Measurements from ENCODE around the gene SNX7.
A peak's percentile ranks its signal among the peaks of the same experiment; 100 is the strongest.

SNX7 gene

GRCh38 chr1:98761219-98761865 lies 99.8 kb downstream of the SNX7 start:
- no peak for DNase-seq (ENCODE audit: low read depth)
- H3K4me3 ChIP-seq (ENCODE audit: low read depth, low read length), result no peak overlapping the region

GRCh38 chr1:98763488-98764150 lies 102.1 kb downstream of the SNX7 start:
- no peak overlapping the region for H3K4me3 ChIP-seq (ENCODE audit: low read depth, low read length)
- no peak for DNase-seq (ENCODE audit: low read depth)

- no peak overlapping the region for H3K4me3 ChIP-seq (ENCODE audit: low read depth, low read length)
- no peak for DNase-seq (ENCODE audit: low read depth)
Observed at GRCh38 chr1:98764485-98764884, 103.0 kb downstream of the SNX7 start.

- DNase-seq (ENCODE audit: low read depth), result no peak
Observed at GRCh38 chr1:98766255-98766654, 104.7 kb downstream of the SNX7 start.

GRCh38 chr1:98769162-98769561 lies 107.6 kb downstream of the SNX7 start:
- no peak for DNase-seq (ENCODE audit: low read depth)
- H3K4me3 ChIP-seq (ENCODE audit: low read depth, low read length), result no peak overlapping the region

More at GRCh38 chr1:98766255-98766654, 104.7 kb downstream of the SNX7 start:
- no peak overlapping the region for H3K4me3 ChIP-seq (ENCODE audit: low read depth, low read length)

- no peak for DNase-seq (ENCODE audit: low read depth)
- H3K4me3 ChIP-seq (ENCODE audit: low read depth, low read length), result no peak overlapping the region
Observed at GRCh38 chr1:98781906-98782305, 120.4 kb downstream of the SNX7 start.

GRCh38 chr1:98783821-98784220 lies 122.3 kb downstream of the SNX7 start:
- no peak overlapping the region for H3K4me3 ChIP-seq (ENCODE audit: low read depth, low read length)
- DNase-seq (ENCODE audit: low read depth), result no peak

GRCh38 chr1:98791498-98791897 lies 130.0 kb downstream of the SNX7 start:
- H3K4me3 ChIP-seq (ENCODE audit: low read depth, low read length), result no peak overlapping the region
- no peak for DNase-seq (ENCODE audit: low read depth)

- DNase-seq (ENCODE audit: low read depth), result no peak
- no peak overlapping the region for H3K4me3 ChIP-seq (ENCODE audit: low read depth, low read length)
Observed at GRCh38 chr1:98792123-98792522, 130.6 kb downstream of the SNX7 start.

GRCh38 chr1:98793136-98793535 lies 131.6 kb downstream of the SNX7 start:
- no peak overlapping the region for H3K4me3 ChIP-seq (ENCODE audit: low read depth, low read length)
- no peak for DNase-seq (ENCODE audit: low read depth)

GRCh38 chr1:98794196-98794886 lies 132.8 kb downstream of the SNX7 start:
- H3K4me3 ChIP-seq (ENCODE audit: low read depth, low read length), result no peak overlapping the region
- peak; percentile 26 for DNase-seq (ENCODE audit: low read depth)

GRCh38 chr1:98796049-98796448 lies 134.5 kb downstream of the SNX7 start:
- H3K4me3 ChIP-seq (ENCODE audit: low read depth, low read length), result no peak overlapping the region
- DNase-seq (ENCODE audit: low read depth), result no peak

- no peak for DNase-seq (ENCODE audit: low read depth)
Observed at GRCh38 chr1:98797506-98797905, 136.0 kb downstream of the SNX7 start.

More at GRCh38 chr1:98797506-98797905, 136.0 kb downstream of the SNX7 start:
- no peak overlapping the region for H3K4me3 ChIP-seq (ENCODE audit: low read depth, low read length)
